ENCODE results near the gene C6orf132. TPM values are rescaled to one million over a fixed set of nuclear protein-coding genes. Genes with fewer than 3 reads are reported as not detected.

C6orf132 gene
- total RNA-seq, 1 donor from 2014 or later = 11.8 TPM

DNA sequence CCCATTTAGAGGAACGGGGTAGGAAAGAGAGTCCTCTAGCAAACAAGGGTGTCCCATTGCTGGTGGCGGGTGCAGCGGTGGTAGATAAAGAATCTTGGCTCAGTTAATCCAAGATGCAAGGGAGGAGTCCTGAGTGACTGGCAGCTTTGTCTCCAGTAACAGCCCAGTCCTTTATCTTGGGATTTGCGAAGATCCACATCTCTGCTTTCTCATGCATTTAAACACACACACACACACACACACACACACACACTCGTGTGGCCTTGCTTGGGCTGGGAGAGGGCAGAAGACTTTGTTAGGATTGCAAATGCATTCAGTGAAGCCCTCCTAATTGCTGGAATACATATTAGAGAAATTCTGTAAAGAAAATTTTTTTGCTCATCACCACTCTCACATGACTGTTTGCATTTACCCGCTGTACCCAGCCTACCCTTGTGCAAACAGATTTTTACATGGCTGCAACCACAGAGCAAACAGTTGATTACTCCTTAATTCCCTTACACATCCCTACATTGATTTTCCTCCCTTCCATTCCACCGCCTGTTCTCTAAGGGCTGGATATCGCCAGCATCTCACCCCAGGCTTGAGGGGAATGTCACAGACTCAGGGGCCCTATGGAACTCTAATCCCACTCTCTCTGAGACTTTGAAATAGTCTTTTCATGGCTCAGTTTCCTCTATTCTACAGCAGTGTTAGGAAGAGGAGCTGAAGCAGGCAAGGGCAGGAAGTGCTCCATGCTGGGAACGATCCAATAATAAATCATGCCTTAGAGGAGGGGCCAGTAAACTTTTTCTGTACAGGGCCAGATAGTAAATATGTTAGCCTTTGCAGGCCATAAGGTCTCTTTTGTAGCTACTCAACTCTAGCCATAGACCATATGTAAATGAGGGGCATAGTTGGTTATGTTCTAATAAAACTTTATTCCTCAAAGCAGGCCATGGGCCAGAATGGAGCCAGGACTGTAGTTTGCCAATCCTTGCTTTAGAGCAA is 3.5 kb downstream of the C6orf132 start:
- H3K4me1 Mint-ChIP-seq (ENCODE audit: low read depth) = peaks cover 36% of the 10 kb centered on the region
- H3K27ac Mint-ChIP-seq = peak overlapping the region; percentile 63
- no peaks in the 10 kb centered on the region for H3K36me3 Mint-ChIP-seq (ENCODE audit: insufficient read depth)
- TF ChIP-seq, protein P1, sequence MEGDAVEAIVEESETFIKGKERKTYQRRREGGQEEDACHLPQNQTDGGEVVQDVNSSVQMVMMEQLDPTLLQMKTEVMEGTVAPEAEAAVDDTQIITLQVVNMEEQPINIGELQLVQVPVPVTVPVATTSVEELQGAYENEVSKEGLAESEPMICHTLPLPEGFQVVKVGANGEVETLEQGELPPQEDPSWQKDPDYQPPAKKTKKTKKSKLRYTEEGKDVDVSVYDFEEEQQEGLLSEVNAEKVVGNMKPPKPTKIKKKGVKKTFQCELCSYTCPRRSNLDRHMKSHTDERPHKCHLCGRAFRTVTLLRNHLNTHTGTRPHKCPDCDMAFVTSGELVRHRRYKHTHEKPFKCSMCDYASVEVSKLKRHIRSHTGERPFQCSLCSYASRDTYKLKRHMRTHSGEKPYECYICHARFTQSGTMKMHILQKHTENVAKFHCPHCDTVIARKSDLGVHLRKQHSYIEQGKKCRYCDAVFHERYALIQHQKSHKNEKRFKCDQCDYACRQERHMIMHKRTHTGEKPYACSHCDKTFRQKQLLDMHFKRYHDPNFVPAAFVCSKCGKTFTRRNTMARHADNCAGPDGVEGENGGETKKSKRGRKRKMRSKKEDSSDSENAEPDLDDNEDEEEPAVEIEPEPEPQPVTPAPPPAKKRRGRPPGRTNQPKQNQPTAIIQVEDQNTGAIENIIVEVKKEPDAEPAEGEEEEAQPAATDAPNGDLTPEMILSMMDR (IDR thresholded peaks at IDR 0.05; ENCODE audit: unreplicated experiment) = no peak
- DNase-seq (ENCODE audit: low spot score, unreplicated experiment) = no peak
- H3K27me3 Mint-ChIP-seq = peaks cover 3% of the 10 kb centered on the region
- peak overlapping the region; percentile 7 for H3K4me3 Mint-ChIP-seq (ENCODE audit: low read depth)
- H3K9me3 Mint-ChIP-seq (ENCODE audit: low read depth) = no peaks in the 10 kb centered on the region

DNA sequence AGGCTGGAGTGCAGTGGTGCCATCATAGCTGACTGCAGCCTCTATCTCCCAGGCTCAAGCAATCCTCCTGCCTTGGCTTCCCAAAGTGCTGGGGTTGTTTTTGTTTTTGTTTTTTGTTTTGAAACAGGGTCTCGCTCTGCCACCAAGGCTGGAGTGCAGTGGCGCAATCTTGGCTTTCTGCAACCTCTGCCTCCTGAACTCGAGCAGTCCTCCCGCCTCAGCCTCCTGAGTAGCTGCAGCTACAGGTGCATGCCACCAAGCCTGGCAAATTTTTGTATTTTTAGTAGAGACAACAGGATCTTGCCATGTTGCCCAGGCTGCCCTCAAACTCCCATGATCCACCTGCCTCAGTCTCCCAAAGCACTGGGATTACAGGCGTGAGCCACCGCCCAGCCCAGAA is 4.2 kb downstream of the C6orf132 start:
- no peaks in the 10 kb centered on the region for H3K9me3 Mint-ChIP-seq (ENCODE audit: low read depth)
- DNase-seq (ENCODE audit: low spot score, unreplicated experiment) = no peak
- TF ChIP-seq, protein P1 (IDR thresholded peaks at IDR 0.05; ENCODE audit: unreplicated experiment) = no peak
- no peaks in the 10 kb centered on the region for H3K27me3 Mint-ChIP-seq
- H3K4me3 Mint-ChIP-seq (ENCODE audit: low read depth) = no peak overlapping the region
- H3K4me1 Mint-ChIP-seq (ENCODE audit: low read depth) = peaks cover 36% of the 10 kb centered on the region
- H3K36me3 Mint-ChIP-seq (ENCODE audit: insufficient read depth) = no peaks in the 10 kb centered on the region
- H3K27ac Mint-ChIP-seq = peak overlapping the region; percentile 62

DNA sequence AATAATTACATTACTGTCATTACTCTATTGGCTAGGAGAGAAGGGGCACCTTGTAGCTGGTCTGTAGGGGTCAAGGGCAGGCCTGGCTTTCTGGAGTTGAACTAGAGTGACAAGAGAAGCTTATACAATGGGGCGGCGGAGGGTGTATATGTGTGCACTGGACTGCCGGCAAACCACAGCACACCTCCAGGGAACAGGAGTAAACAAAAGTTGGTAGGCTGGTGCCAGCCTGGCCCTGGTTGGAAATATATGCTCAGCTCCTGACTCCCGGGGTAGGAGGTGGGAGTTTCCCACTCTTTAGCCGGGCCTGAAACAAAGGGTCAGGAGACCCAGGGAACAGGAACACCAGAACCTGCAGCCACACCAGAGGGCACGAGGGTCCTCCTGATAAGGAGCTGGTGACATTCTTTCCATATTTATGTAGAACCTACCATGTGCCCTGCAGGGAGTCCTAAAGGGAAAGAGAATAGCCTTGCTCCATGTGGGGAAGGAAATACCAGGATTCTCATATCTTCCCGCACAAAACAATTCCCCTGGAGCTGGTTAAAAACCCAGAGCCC is 5.1 kb downstream of the C6orf132 start:
- TF ChIP-seq, protein P1 (IDR thresholded peaks at IDR 0.05; ENCODE audit: unreplicated experiment) = no peak
- H3K27ac Mint-ChIP-seq = peak overlapping the region; percentile 98
- no peaks in the 10 kb centered on the region for H3K27me3 Mint-ChIP-seq
- peak overlapping the region; percentile 9 for H3K4me3 Mint-ChIP-seq (ENCODE audit: low read depth)
- no peaks in the 10 kb centered on the region for H3K36me3 Mint-ChIP-seq (ENCODE audit: insufficient read depth)
- H3K4me1 Mint-ChIP-seq (ENCODE audit: low read depth) = peaks cover 34% of the 10 kb centered on the region
- no peaks in the 10 kb centered on the region for H3K9me3 Mint-ChIP-seq (ENCODE audit: low read depth)
- DNase-seq (ENCODE audit: low spot score, unreplicated experiment) = no peak

DNA sequence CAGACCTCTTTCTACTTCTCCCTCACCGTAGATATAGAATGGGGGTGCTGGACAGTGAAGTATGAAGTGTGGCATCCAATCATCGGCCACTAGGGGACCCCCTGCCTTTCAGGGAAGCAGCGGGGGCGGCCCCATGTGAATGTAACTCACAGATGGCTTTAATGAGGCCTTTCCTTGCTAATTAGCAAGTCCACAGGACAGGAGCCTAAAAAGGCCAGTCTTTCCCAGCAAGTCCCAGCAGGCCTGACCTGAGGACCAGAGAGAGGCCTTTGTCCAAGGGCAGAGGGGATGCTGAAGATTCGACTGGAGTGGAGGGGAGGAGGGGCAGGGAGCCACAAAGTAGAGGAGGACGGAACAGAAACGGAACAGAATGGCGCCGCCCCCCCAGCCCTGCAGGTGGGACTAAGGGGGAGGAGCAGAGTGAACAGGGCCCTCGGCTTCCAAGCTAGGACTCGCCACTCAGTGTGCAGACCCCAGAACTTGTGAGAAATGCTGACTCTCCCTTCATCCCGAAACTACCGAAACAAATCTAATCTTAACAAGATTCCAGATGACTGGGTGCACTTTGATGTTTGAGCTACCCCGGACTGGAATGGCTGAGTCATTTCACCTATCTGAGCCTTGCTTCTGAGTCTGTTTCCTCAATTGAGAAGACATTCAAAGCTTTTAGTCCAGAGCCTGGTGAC is 5.8 kb downstream of the C6orf132 start:
- H3K36me3 Mint-ChIP-seq (ENCODE audit: insufficient read depth) = peaks cover 1% of the 10 kb centered on the region
- peak overlapping the region; percentile 98 for H3K27ac Mint-ChIP-seq
- H3K4me1 Mint-ChIP-seq (ENCODE audit: low read depth) = peaks cover 34% of the 10 kb centered on the region
- no peaks in the 10 kb centered on the region for H3K9me3 Mint-ChIP-seq (ENCODE audit: low read depth)
- no peak for DNase-seq (ENCODE audit: low spot score, unreplicated experiment)
- TF ChIP-seq, protein P1 (IDR thresholded peaks at IDR 0.05; ENCODE audit: unreplicated experiment) = peak; percentile 50
- H3K27me3 Mint-ChIP-seq = no peaks in the 10 kb centered on the region
- H3K4me3 Mint-ChIP-seq (ENCODE audit: low read depth) = peak overlapping the region; percentile 9

DNA sequence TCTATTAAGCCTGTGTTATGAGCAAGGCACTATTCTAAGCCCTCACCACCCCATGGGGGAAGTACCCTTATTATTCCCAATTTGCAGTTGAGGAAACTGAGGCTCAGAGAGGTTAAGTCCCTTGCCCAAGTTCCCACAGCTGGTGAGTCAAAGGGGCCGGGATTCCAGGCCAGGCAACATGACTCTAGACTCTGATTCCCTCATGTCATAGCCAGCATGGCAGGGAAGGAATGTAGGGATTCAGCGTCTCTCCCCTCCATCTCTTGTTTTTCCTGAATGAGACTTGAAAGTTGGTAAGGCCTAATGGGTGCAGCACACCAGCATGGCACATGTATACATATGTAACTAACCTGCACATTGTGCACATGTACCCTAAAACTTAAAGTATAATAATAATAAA is 6.7 kb downstream of the C6orf132 start:
- Mint-ChIP-seq H3K36me3 (ENCODE audit: insufficient read depth) (peaks cover 2% of the 10 kb centered on the region), H3K9me3 (ENCODE audit: low read depth) (no peaks in the 10 kb centered on the region), H3K27me3 (no peaks in the 10 kb centered on the region), H3K27ac (no peak overlapping the region), H3K4me1 (ENCODE audit: low read depth) (peaks cover 24% of the 10 kb centered on the region), H3K4me3 (ENCODE audit: low read depth) (no peak overlapping the region)
- no peak for DNase-seq (ENCODE audit: low spot score, unreplicated experiment)
- TF ChIP-seq, protein P1 (IDR thresholded peaks at IDR 0.05; ENCODE audit: unreplicated experiment) = no peak

Data from progenitor cell of endocrine pancreas (in vitro differentiated cells).